GM18858 (cell line): ENCODE data around the gene DUSP15.

Experiments
- ATAC-seq: cut with Tn5 transposase; IDR thresholded peaks from one replicate; pipeline ENCODE4 v1.9.1; 2021; ENCODE audit not compliant: unreplicated experiment

Gene DUSP15

DNA sequence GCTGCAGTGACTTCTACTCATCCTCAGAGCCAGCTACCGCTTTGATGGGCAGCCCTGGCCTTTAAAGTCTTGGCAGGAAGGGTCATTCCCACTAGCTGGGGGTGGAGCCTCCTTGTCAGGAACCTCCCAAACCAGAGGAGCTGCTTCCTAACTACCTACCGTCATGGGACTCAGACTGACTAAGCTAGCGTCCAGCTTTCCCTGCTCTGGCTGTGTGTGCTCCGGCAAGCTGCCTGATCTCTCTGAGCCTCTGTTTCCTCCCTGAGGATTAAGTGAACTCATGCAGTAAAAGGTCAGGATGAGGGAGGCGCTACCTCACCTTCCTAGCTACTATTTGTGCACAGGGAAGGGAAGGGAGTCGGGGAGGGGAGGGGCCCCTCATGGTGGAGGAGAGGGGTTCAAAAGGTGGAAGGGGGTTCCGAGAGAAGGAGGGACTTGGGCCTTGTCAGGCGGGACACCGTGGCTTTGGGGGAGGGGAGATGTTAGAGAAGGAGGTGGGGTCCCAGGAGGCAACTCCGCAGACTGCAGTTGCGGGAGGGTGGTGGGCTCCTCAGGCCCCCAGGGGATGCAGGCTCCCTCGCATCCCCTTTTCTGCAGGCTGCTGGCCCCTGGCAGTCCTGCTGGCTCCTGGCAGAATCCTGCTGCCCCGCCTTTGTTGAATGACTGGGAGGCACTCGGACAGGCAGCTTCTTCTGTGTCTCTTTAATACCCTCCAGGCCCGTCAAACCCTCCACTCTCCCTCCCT is 9.8 kb downstream of the DUSP15 start:
- no peak for ATAC-seq

DNA sequence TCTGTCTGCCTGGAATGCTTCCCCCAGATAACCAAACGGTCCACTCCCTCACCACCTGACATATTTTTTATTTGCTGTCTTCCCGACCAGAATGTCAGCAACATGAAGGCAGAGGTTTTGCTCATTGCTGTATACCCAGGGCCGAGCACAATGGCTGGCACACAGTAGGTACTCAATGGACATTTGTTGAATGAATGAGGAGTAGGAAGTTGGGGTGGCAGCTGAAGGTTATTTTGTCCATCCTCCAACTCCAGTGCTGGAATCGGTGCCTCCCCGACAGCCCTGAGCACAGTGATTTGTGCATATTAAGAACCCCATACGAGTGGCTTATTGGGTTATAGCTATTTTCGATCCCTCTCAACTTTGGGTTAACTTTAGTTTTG is 10.3 kb downstream of the DUSP15 start:
- ATAC-seq = no peak

DNA sequence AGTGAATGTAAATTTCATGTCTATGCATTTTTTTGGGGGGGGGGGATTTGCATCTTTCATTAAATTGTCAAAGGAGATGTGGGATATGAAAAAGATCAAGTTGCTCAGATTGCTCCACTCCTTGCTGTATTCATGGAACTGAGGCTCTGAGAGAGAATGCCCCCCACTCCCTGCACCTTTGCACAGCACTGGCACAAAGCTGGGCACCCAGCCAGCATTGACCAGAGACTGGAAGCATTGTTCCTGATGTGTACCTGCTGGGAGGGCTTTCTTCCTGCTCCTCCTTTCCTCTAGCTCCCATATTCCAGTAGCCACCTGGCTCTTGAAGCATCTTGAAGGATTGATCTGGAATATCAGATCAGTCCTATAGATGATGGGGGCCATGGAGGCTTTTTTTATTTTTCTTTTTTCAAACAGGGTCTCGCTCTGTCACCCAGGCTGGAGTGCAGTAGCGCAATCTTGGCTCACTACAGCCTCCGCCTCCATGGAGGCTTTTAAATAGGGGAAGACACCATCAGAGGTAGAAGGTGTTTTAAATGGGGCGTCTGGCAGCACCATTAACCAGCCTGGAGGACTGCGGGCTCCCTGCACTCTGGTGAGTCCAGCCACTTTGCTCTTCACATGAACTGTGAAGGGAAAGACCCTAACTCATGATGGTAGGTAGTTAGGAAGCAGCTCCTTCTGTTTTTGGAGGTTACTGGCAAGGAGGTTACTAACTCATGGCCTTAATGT is 10.9 kb downstream of the DUSP15 start:
- ATAC-seq = no peak

DNA sequence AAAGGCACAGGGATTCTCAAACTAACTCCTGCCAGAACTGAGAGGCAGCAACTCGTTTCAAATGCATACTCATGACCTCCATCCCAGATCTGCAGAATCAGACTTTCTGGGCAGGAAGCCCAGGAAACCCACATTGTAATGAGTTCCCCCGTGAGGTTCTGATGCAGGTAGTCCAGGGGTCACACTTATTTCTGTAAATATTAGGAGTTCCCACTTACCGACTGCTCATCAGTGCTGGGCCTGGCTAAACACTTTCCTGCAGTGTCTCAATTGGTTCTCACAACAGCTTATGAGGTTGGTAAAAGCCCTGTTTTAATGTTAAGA is 11.6 kb downstream of the DUSP15 start:
- ATAC-seq = no peak

DNA sequence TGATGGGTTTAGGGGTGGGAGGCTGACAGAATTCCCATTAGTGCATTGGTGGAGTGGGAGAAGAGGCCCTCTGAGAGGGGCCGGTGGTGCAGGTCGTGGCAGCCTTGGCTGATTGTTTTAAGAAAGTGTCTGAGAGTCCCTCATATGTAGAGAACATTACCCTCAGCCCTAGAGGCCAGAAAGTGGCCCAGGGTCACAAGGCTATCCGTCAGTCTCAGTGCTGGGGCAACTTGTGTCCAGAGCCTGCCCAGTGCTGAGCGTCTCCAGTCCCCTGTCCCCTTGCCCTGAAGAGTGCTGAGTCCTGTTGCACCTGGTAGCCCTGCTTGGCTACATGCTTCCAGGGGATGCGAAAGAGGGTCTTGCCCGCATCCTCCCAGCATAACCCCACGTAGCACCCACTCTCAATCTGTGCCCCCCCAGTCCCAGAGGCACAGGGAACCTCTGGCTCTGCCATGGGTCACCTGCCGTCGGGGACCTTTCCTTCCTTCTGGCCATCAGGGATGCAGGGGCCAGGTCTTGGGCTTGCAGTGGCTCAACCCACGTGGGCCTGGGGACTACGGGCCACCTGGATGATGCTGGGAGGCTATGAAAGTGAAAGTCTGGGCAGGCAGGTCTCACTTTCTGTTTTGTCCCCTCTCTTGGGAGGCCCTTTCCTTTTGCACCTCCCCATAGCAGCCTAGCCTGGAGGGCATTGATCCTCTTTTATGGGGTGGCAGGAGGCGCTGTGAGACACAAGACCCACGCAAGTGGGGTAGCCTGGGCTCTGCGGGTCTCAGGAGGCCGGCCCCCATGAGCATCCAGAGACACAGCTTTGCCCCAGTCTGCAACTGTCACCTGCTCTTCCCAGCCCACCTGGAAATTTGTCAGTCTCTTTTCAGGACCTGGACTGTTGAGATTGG is 12.2 kb downstream of the DUSP15 start:
- ATAC-seq = no peak

DNA sequence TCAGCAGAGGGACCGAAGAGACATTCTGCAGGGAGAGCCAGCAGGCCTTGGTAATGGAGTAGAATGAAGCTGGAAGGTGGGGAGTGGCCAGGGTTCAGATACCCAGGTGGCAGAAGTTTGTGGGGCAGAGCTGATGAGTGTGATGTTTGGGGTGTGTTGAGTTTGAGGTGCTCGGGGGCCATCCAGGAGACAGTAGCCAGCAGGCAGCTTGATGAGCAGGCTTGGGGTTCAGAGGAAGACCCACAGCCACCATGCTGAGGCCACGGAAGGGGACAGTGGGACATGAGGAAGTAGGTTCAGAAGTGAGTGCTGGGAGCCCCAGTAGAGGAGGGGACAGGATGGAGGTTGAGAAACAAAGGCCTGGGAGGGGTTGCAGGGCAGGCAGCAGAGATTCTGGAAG is 13.8 kb downstream of the DUSP15 start:
- ATAC-seq = no peak

DNA sequence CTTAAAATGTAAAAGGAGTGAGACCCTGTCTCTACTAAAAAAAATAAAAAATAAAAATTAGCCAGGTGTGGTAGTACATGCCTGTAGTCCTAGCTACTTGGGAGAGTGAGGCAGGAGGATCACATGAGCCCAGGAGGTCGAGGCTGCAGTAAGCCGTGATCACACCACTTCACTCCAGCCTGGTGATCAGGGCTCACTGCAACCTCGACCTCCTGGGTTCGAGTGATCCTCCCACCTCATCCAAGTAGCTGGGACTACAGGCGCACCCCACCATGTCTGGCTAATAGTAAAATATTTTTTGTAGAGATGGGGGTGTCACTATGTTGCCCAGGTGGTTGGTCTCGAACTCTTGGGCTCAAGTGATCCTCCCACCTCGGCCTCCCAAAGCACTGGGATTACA is 16.8 kb downstream of the DUSP15 start:
- ATAC-seq = no peak

DNA sequence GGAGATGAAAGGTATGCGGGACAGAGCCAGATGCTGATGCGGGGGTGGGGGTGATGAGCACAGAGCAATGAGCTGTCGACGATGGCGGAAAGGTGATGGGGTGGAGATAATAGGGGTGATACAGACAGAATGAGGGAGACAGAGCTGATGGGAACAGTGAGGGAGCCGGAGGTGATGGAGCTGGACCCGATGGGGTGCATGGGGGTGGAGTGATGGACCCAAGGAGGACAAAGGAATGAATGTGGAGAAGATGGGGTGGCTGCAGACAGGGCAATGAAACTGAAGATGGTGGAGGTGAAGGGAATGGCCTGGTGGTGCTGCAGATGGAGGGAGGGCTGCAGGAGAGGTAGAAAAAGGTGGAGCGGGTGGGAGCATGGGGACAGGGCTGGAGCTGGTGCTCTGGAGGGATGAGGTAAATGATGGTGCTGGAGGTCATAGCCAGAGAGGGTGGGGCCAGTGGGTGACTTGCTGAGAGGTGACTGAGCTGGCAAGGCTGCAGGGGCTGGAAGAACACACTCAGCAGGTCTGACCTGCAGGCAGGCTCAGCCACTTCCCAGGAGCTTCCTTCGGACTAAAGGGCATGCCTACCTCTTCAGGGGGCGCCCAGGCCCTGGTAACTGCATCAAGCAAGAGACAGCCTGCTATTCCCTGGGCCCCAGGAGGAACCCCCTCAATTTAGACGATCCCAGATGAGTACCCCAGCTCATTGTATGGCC is 18.9 kb downstream of the DUSP15 start:
- ATAC-seq = no peak

GRCh38 chr20:31849306-31849930 is 20.9 kb downstream of the DUSP15 start:
- ATAC-seq = no peak

GRCh38 chr20:31848088-31848999 is 22.0 kb downstream of the DUSP15 start:
- no peak for ATAC-seq

DNA sequence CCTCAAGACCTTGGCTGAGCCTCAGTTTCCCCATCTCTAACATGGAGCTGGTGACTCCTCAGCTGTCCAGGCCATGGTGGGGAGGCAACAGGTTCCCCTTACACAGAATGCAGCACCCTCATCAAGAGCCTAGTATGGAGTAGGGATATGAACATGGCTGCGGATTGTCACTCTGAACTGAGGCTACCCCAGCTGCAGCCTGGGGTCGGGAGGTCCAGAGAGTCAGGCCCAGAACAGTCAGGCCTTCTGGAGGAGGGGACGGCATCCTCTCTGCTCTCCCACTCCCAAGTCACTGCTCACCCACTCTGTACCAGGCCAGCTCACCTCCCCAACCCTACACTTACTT is 23.6 kb downstream of the DUSP15 start:
- no peak for ATAC-seq

GRCh38 chr20:31845300-31845863 is 24.9 kb downstream of the DUSP15 start, which contains the start of gene FOXS1:
FOXS1 (minus strand) TSS chr20:31845604; CDS start chr20:31845542, 62 bp downstream.
- no peak for ATAC-seq

- no peak for ATAC-seq
These were observed 25.5 kb downstream of the DUSP15 start for GRCh38 chr20:31844737-31845299.

DNA sequence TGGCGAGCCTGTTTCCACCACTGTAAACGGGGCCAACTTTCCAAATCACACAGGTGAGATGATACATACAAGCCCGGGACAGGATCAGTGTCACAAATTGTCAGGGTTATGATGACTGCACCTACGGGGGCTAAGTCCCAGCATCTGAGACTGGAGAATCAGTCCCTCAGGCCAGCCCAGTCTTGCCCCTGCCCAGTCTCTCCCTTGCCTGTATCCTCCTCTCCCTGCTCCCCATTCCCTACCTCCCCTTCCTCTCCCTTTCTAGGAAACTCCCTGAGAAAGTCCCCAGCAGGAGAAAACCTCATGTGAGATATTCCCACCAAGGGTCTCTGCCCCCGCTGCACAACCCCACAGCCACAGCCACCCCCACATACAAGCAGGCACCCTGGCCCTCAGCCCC is 26.4 kb downstream of the DUSP15 start:
- ATAC-seq = no peak

GRCh38 chr20:31843288-31843687 is 27.0 kb downstream of the DUSP15 start:
- no peak for ATAC-seq

- ATAC-seq = no peak
These were observed 27.7 kb downstream of the DUSP15 start for GRCh38 chr20:31842471-31843157.

GRCh38 chr20:31841928-31842327 is 28.4 kb downstream of the DUSP15 start:
- ATAC-seq = no peak
